Measurements from ENCODE around the gene ARL4D. TPM values are rescaled to one million over a fixed set of nuclear protein-coding genes. Genes with fewer than 3 reads are reported as not detected.

Gene ARL4D
- total and polyA plus RNA-seq, 12 donors, result 2.5 to 13.5 (median 4.1) TPM

DNA sequence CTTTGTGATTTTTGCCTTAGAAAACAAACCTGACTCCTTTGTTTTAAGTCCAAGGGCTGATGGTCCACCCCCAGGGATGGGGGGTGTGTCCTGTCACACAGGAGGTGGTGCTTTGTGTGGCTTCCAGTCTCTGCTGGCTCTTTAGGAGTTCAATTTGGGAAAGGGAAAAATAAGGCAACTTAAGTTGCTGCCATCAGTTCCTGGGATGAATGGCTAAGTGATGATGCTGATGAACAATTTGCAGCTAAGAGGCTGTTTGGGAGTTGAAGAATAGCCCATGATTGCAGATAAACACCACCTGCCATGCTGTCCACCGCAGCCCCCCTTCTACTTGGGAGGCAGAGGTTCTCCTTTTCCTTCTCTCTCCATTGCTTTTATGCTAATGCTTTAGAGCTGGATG, 40.2 kb downstream of the ARL4D start:
- DNase-seq (no peak), ATAC-seq (no peak)
- H3K36me3 ChIP-seq, result no peaks in the 10 kb centered on the region
- no peak overlapping the region for H3K27ac ChIP-seq
- no peaks in the 10 kb centered on the region for H3K9me3 ChIP-seq
- 67 to 76% methylated on average over 1 of the region's 1 CpG for WGBS, 2 donors
- TF ChIP-seq, protein P1, sequence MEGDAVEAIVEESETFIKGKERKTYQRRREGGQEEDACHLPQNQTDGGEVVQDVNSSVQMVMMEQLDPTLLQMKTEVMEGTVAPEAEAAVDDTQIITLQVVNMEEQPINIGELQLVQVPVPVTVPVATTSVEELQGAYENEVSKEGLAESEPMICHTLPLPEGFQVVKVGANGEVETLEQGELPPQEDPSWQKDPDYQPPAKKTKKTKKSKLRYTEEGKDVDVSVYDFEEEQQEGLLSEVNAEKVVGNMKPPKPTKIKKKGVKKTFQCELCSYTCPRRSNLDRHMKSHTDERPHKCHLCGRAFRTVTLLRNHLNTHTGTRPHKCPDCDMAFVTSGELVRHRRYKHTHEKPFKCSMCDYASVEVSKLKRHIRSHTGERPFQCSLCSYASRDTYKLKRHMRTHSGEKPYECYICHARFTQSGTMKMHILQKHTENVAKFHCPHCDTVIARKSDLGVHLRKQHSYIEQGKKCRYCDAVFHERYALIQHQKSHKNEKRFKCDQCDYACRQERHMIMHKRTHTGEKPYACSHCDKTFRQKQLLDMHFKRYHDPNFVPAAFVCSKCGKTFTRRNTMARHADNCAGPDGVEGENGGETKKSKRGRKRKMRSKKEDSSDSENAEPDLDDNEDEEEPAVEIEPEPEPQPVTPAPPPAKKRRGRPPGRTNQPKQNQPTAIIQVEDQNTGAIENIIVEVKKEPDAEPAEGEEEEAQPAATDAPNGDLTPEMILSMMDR (IDR thresholded peaks at IDR 0.05), result no peak
- peaks cover 0 to 4% (median 0%) of the 10 kb centered on the region in 7 donors for H3K27me3 ChIP-seq
- no peak overlapping the region for H3K4me3 ChIP-seq
- intact Hi-C loops (cut with DNase I), result no loop called here
- no peaks in the 10 kb centered on the region for H3K4me1 ChIP-seq

DNA sequence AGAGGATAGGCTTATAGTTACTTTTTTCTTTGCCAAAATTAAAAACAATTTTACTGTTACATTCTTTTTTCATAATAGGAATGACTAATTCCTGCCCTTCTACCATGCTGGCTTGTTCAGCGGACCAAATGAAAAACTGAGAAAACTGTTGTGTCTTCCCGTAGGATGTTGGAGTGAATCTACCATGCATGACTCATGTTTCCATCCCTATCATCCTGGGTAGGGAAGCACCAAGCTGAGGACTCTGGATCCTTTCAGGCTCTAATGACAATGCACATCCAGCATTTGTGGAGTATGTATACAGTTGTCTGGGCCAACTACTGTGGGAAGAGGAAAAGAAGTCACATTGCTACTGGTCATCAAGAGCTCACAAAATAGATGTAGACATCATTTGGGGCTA, 43.9 kb downstream of the ARL4D start:
- ATAC-seq (peak in 1 of 8 donors; percentile 72), DNase-seq (no peak)
- intact Hi-C loops (cut with DNase I), result no loop called here

DNA sequence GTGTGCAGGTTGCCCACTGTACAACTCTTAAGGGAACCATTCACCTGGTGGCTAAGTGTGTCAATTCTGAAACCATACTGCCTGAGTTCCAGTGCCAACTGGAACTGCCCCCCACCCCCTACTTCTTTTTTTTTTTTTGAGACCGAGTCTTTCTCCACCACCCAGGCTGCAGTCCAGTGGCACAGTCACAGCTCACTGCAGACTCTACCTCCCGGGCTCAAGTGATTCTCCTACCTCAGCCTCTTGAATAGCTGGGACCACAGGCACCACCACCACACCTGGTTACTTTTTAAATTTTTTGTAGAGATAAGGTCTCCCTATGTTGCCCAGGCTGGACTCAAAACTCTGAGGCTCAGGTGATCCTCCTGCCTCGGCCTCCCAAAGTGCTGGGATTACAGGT, 44.6 kb downstream of the ARL4D start:
- no peaks in the 10 kb centered on the region for H3K9me3 ChIP-seq
- H3K36me3 ChIP-seq, result no peaks in the 10 kb centered on the region
- H3K27me3 ChIP-seq, result peaks cover 0 to 4% (median 0%) of the 10 kb centered on the region in 7 donors
- no peak overlapping the region for H3K27ac ChIP-seq
- no peak overlapping the region for H3K4me3 ChIP-seq
- 91 to 92% methylated on average over 3 of the region's 3 CpGs for WGBS, 2 donors
- no peak for ATAC-seq
- H3K4me1 ChIP-seq, result no peaks in the 10 kb centered on the region
- intact Hi-C loops (cut with DNase I), result no loop called here
- no peak for DNase-seq
- TF ChIP-seq, protein P1 (IDR thresholded peaks at IDR 0.05), result no peak

More for the DNA sequence above, 43.9 kb downstream of the ARL4D start:
- Histone ChIP-seq H3K4me1 (no peaks in the 10 kb centered on the region), H3K27ac (no peak overlapping the region), H3K27me3 (peaks cover 0 to 4% (median 0%) of the 10 kb centered on the region in 7 donors), H3K9me3 (no peaks in the 10 kb centered on the region), H3K4me3 (no peak overlapping the region), H3K36me3 (no peaks in the 10 kb centered on the region)
- TF ChIP-seq, protein P1 (IDR thresholded peaks at IDR 0.05), result no peak
- WGBS, 2 donors, result 82 to 83% methylated on average over 2 of the region's 2 CpGs

DNA sequence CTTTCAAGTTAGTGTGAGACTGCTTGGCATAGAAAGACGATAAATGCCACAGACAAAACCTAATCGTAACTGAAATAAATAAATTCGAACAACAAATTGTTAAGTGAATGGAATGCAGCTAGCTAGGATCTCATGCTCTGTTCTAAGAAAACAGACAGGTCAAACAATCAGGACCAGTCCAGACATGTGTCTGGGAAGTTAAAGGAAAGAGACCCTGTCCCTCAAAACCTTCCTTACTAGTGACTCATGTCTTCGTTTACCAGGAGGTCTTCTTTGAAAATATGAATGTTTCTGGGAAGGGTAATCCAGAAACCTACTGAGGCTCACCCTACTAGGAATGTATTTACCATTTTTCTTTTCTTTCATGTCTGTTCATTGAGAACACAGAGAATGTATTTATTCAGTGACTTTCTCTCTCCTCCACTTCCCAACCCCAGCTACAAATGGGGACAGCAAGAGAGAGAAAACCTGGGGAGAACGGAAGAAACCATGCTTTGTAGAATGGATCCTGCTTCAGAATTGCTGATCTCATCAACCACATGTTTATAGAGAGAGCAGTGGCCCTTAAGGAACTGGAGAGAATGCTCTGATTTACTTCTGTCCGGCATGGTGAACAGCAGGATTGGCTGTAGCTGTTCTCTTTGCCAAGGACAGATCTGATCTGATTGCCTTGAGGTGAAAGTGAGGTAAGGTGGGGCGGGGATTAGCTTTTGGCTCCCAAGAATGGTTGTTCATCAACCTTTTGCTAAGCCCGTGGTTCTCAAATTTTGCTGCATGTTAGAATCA, 45.6 kb downstream of the ARL4D start:
- Histone ChIP-seq H3K4me1 (no peaks in the 10 kb centered on the region), H3K27me3 (no peaks in the 10 kb centered on the region), H3K9me3 (no peaks in the 10 kb centered on the region), H3K4me3 (no peak overlapping the region), H3K27ac (no peak overlapping the region), H3K36me3 (no peaks in the 10 kb centered on the region)
- intact Hi-C loops (cut with DNase I), result no loop called here
- ATAC-seq (no peak), DNase-seq (no peak)
- 83 to 87% methylated on average over 8 of the region's 8 CpGs for WGBS, 2 donors
- TF ChIP-seq, protein P1 (IDR thresholded peaks at IDR 0.05), result no peak
